HG02759 (cell line): Measurements from ENCODE around the gene WDR43.

ENCODE experiments used
- ATAC-seq: cut with Tn5 transposase; IDR thresholded peaks from one replicate; pipeline ENCODE4 v1.9.1; 2021; ENCODE audit warnings: mild to moderate bottlenecking, moderate library complexity; ENCODE audit not compliant: unreplicated experiment

The WDR43 gene

DNA sequence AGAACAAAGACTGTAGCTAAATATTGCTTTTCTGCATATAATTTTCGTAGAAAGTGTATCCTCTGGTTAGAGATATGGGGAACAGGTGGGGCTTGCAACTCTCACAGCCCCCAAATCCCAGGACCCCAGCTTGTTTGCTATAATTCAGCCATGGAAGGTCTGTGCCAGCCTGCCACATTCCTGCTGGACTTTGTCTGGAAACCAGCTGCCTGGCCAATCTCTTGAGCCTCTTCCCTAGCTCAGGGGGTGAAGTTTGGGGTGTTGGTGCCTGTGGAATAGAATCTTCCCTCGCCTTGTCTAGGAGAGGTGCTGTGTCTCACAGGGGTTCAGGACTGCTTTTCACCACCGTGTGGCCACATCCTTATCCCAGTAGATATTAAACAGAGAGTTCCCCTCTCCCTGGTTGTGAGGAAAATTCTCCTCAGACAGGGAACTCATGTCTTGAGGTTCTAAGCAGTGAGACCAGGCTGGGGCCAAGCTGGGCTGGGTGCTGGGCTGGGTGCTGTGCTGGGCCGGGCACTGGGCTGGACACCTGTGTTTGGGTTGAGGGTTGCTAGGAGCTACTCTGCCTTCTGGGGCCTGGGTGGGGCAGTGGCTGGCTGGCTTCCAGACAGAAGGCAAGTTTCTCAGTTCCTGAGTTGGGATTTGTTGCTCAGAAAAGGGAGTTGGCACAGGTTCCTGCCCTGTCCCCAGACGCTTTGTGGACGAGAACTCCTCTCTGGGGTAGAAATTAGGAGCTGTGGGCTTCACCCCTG lies 98.9 kb downstream of the WDR43 start:
- no peak for ATAC-seq

DNA sequence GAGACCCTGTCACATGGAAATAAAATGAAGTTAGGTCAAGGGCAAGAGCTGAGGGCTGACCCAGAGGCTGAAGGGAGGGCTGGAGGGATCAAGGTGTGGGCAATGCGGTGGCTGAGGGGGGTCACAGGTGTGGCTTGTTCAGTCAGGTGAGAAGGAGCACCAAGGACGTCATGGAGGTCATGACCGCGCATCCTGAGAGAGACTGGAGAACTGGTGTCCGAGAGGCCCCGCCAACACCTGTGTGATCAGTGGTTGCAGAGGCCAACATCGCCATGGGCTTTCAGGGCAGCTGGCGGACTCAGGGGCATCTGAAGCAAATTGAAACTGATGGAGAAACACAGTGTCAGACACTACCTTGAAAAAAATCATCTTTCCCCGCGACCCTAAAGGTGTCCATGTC lies 99.6 kb downstream of the WDR43 start:
- ATAC-seq = no peak

DNA sequence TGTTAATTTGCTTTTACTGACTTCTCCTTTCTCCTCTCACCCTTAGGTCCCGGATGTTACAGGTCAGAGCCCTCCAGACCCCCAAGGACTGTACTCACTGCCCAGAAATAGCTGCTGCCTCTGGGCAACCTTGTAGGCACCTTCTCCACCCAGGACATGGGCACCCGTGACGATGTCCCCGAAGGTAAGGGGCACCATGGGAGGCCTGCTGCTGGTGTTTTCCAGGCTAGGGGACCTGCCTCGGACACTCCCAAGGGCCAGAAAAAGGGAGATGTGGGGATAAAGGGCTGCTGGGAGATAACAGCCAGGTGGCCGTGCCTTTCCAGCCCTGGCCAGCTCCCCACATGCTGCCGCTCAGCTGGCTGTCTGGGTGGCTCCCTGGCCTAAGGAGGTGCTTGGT lies 100.2 kb downstream of the WDR43 start:
- ATAC-seq = no peak

- no peak for ATAC-seq
These were observed 101.6 kb downstream of the WDR43 start for GRCh38 chr2:28995765-28996750.

GRCh38 chr2:28997237-28997846 lies 102.9 kb downstream of the WDR43 start:
- no peak for ATAC-seq
